DMS 273 (cell line): ENCODE data around the gene COPA.
"Not testable (repeated sequence)": the region's sequence is repeated elsewhere in the genome, so short reads cannot be mapped to it uniquely, and the experiment has no call there.

Experiments
- DNase-seq: peaks from one replicate; lab custom pipeline; 2025; ENCODE audit not compliant: unreplicated experiment; lab: John Stamatoyannopoulos, UW

The COPA gene

GRCh38 chr1:160330119-160330518 is 12.9 kb downstream of the COPA start:
- DNase-seq = no peak

- DNase-seq = no peak
Observed at GRCh38 chr1:160328184-160328583, 14.9 kb downstream of the COPA start.

- DNase-seq = no peak
Observed at GRCh38 chr1:160326418-160326817, 16.6 kb downstream of the COPA start.

- DNase-seq = no peak
Observed at GRCh38 chr1:160325252-160325651, 17.8 kb downstream of the COPA start.

- DNase-seq = no peak
Observed at GRCh38 chr1:160322831-160323230, 20.2 kb downstream of the COPA start.

GRCh38 chr1:160315359-160315758 is 27.7 kb downstream of the COPA start:
- DNase-seq = no peak

GRCh38 chr1:160309571-160309970 is 33.5 kb downstream of the COPA start:
- no peak for DNase-seq

- DNase-seq = no peak
Observed at GRCh38 chr1:160309185-160309557, 33.9 kb downstream of the COPA start.

GRCh38 chr1:160308451-160309184 is 34.4 kb downstream of the COPA start:
- DNase-seq = no peak

GRCh38 chr1:160307118-160307791 is 35.8 kb downstream of the COPA start:
- no peak for DNase-seq

GRCh38 chr1:160300173-160300572 is 42.9 kb downstream of the COPA start:
- DNase-seq = no peak

- DNase-seq = no peak
Observed at GRCh38 chr1:160296036-160296435, 47.0 kb downstream of the COPA start.

GRCh38 chr1:160293020-160293968 is 49.8 kb downstream of the COPA start:
- DNase-seq = no peak

- peak; percentile 87 for DNase-seq
Observed at GRCh38 chr1:160291248-160292220, 51.5 kb downstream of the COPA start.

- not testable (repeated sequence) for DNase-seq
Observed at GRCh38 chr1:160287769-160288168, 55.3 kb downstream of the COPA start.

GRCh38 chr1:160285506-160285905 is 57.5 kb downstream of the COPA start:
- DNase-seq = no peak

- DNase-seq = peak; percentile 96
Observed at GRCh38 chr1:160284782-160285344, 58.2 kb downstream of the COPA start, which contains the start of gene PEX19. TSS of gene PEX19 (minus strand) at chr1:160285133. CDS start at chr1:160285124, 9 bp downstream.

- peak; percentile 46 for DNase-seq
Observed at GRCh38 chr1:160284220-160284781, 58.7 kb downstream of the COPA start.

GRCh38 chr1:160282807-160283206 is 60.2 kb downstream of the COPA start:
- DNase-seq = no peak

GRCh38 chr1:160277987-160278386 is 65.1 kb downstream of the COPA start:
- DNase-seq = no peak
